OCI-M2 (cell line): ENCODE results near the gene MCHR1.

Experiments used
- DNase-seq: peaks from one replicate; lab custom pipeline; 2025; ENCODE audit not compliant: unreplicated experiment; lab: John Stamatoyannopoulos, UW

MCHR1 gene

DNA sequence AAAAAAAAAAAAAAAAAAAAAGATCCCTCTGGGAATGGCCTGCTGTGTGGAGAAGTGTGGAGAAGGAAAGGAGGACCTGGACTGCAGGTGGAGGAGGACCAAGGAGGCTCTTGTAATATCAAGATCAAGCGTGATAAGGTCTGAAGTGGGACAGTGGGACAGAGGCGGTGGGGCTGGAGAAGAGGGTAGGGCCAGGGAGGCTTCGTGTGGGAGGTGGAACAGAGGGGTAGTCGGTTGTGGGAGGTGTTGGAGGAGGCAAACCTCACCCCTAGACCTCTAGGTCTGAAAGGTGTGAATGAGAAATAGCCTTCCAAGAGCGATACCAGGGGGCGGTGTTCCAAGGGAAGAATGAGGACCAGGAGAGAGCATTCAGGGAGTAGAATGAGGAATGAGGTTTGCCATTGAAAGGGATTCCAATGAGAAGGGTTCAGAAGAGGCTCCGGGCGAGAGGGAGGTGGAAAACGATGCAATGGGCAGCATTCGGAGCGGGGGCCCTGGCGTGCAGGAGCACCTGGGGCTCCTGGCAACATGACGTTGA lies 44.2 kb downstream of the MCHR1 start:
- DNase-seq = no peak

DNA sequence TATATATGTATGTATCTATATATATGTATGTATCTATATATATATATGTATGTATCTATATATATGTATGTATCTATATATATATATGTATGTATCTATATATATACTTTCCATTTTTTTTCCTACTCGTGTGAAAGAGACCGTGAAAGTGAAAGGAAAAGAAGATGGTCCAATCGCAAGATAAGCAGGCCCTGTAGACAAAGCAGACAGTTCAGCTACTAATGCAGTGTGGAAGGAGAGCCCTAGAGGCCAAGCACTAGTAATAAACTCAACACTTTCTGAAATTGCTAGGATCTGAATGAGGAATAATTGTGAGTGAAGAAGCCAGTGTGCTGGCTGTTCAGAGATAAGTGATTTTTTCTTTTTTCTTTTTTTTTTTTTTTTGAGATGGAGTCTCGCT lies 47.2 kb downstream of the MCHR1 start:
- DNase-seq = no peak

DNA sequence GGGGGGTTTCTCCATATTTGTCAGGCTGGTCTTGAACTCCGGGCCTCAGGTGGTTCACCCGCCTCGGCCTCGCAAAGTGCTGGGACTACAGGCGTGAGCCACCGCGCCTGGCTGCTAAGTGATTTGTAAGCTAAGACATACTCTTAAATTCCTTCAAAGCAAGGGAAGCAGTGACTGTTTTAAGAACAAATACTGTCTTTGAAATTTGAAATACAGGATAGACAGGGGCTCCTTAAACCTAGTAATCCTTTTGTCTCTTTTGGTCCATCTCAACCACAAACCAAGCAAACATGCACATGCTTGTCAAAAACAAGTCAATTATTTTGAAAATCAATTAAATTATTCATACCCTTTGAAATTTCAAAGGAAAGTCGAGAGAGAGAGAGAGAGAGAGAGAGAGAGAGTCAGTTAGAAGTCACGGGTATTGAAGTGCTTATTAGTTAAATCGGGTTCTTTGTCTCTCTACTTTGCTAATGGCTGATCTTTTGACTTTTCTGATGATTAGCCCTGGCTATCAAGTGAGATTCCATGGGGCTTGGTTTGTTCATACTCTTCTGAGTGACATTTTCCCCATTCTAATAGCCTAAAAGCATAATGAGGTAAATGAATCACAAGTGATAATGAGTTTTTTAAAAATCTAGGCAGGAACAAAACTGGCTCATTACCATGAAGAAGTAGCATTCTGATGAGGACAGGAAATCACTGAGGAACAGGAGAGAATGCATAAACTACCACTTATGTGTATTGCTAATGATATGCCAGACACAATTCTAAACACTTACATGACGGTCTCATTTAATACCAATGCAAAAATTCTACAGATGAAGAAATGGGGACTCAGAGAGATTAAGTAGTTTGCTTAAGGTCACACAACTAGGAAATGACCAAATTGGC lies 48.0 kb downstream of the MCHR1 start:
- no peak for DNase-seq

DNA sequence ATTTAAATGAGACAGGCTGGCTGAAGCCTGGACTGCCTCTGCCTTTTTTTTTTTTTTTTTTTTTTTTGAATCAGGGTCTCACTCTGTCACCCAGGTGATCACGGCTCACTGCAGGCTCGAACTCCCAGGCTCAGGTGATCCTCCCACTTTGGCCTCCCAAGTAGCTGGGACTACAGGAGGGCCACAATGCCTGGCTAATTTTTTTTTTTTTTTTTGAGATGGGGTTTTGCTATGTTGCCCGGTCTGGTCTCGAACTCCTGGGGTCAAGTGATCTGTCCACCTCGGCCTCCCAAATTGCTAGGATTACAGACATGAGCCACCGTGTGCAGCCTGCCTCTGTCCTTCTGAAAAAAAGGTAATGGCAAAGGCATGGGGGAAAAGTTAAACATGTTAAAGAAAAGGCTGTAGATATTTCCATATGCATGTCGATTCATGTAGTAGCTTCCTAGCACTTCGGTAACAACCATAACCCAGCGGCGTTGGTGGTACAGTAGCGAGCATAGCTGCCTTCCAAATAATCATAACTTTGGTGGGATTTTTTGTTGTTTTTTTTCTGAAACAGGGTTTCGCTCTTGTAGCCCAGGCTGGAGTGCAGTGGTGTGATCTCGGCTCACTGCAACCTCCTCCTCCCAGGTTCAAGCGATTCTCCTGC lies 48.8 kb downstream of the MCHR1 start:
- no peak for DNase-seq

DNA sequence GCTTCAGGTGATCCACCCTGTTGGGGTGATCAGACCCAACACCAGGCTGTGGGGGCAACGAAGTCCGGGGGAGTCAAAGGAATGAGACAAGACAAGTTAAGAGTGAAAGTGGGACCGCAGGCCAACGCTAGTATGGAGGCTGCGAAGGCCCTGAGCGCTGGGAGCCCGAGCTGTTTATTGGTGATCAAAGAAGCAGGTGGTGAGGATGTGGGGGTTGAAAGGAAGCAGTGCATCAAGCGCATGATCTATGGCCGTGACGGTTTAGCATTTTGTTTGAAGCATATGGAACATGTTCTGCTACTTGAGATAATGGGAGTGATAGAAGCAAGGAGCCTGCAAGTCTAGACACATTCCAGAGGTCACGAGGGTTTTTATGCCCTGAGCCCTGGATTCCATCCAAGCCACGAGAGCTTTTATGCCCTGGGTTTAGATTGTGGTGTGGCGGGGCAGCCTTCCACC lies 49.5 kb downstream of the MCHR1 start:
- DNase-seq = no peak

DNA sequence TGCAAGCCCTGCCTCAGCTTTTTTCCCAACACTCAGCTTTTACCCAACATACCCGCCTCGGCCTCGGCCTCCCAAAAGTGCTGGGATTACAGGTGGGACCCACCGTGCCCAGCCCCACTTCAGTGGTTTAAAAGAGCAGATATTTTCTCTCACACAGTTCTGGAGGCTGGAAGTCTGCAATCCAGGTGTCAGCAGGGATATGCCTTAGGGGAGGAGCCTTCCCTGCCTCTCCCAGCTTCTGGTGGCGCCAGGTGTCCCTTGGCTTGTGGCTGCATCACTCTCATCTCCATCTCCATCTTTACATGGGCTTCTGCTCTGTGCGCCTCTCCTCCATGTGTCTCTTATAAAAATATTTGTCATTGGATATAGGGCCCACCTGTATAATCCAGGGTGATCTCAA lies 50.0 kb downstream of the MCHR1 start:
- DNase-seq = no peak
